Ovary (tissue), 3 donors: ENCODE results near the gene SETBP1.

Experiments used
- CTCF ChIP-seq, 3 donors: fragments of 450-650 bp in 2 of 3; fragments of 200-600 bp in 1 of 3; IDR thresholded peaks; one replicate each; pipeline versions ENCODE4 v1.5.1 to v1.8.0; 2016 to 2022; ENCODE audit warnings: antibody characterized with exemption in 3 of 3, mild to moderate bottlenecking in 1 of 3
- EP300 ChIP-seq: sonication (generic); formaldehyde crosslinking; IDR thresholded peaks from one replicate; pipeline ENCODE4 v1.6.1; 2017; ENCODE audit warnings: antibody characterized with exemption
- POLR2A ChIP-seq: fragments of 450-650 bp; IDR thresholded peaks from one replicate; pipeline ENCODE4 v1.6.1; 2017; ENCODE audit warnings: antibody characterized with exemption, mild to moderate bottlenecking, moderate library complexity
- donor health status: DM: no; HTN: no; CAD: no.

GRCh38 chr18:45110577-45111501 is 430.2 kb downstream of the SETBP1 start:
- TF ChIP-seq EP300, result no peak
- no peak for TF ChIP-seq CTCF (IDR thresholded peaks at IDR 0.05)
- TF ChIP-seq POLR2A, result no peak
